Measurements from ENCODE around the gene PLXNC1.

DNA sequence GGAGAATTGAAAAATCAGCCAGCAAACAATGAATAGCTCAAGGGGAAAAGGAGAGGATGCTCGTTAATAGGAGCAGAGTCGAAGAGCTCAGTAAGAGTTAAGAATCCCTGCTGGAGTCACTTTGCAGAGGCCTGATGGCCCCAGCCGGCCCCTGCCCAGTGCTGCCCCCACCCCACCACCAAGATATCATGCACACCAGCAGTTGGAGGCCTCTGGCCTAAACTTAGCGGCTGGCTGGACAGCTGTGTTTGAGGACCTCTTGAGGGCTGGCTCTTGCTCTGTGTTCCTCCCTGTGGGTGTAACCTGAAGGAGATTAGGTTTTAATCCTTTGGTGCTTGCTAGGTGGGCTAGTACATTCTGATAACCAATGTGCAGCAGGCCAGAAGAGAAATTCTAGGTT lies 142.0 kb downstream of the PLXNC1 start:
- TF ChIP-seq CTCF (IDR thresholded peaks at IDR 0.05) (no peak), POLR2A (IDR thresholded peaks at IDR 0.05) (no peak)
